ENCODE results near the gene PRX.

Gene PRX

GRCh38 chr19:40365613-40366401 lies 47.4 kb downstream of the PRX start:
- Histone ChIP-seq H3K4me3 (ENCODE audit: low read length) (no peak overlapping the region), H3K4me1 (ENCODE audit: control insufficient read depth, insufficient read depth, low read length) (peaks cover 4% of the 10 kb centered on the region), H3K9ac (ENCODE audit: low read depth, low read length) (no peak overlapping the region)

GRCh38 chr19:40365010-40365409 lies 48.2 kb downstream of the PRX start:
- Histone ChIP-seq H3K9ac (ENCODE audit: low read depth, low read length) (no peak overlapping the region), H3K9me3 (replicated peaks; ENCODE audit: low read length) (no peaks in the 10 kb centered on the region), H3K4me1 (ENCODE audit: control insufficient read depth, insufficient read depth, low read length) (peaks cover 4% of the 10 kb centered on the region), H3K27me3 (ENCODE audit: control insufficient read depth, insufficient read depth, low read length) (no peaks in the 10 kb centered on the region), H3K4me3 (ENCODE audit: low read length) (no peak overlapping the region), H3K36me3 (ENCODE audit: insufficient read depth, low read length) (peaks cover 19% of the 10 kb centered on the region), H3K4me2 (ENCODE audit: low read length) (no peak overlapping the region)

More at GRCh38 chr19:40365613-40366401, 47.4 kb downstream of the PRX start:
- H3K4me2 ChIP-seq (ENCODE audit: low read length), result no peak overlapping the region
- H3K9me3 ChIP-seq (replicated peaks; ENCODE audit: low read length), result no peaks in the 10 kb centered on the region
- H3K27me3 ChIP-seq (ENCODE audit: control insufficient read depth, insufficient read depth, low read length), result no peaks in the 10 kb centered on the region
- H3K36me3 ChIP-seq (ENCODE audit: insufficient read depth, low read length), result peaks cover 19% of the 10 kb centered on the region

GRCh38 chr19:40363069-40363468 lies 50.1 kb downstream of the PRX start:
- no peak overlapping the region for H3K4me3 ChIP-seq (ENCODE audit: low read length)
- peaks cover 4% of the 10 kb centered on the region for H3K4me1 ChIP-seq (ENCODE audit: control insufficient read depth, insufficient read depth, low read length)
- peaks cover 11% of the 10 kb centered on the region for H3K36me3 ChIP-seq (ENCODE audit: insufficient read depth, low read length)
- no peaks in the 10 kb centered on the region for H3K27me3 ChIP-seq (ENCODE audit: control insufficient read depth, insufficient read depth, low read length)
- H3K9me3 ChIP-seq (replicated peaks; ENCODE audit: low read length), result no peaks in the 10 kb centered on the region
- H3K4me2 ChIP-seq (ENCODE audit: low read length), result no peak overlapping the region
- H3K9ac ChIP-seq (ENCODE audit: low read depth, low read length), result no peak overlapping the region

DNA sequence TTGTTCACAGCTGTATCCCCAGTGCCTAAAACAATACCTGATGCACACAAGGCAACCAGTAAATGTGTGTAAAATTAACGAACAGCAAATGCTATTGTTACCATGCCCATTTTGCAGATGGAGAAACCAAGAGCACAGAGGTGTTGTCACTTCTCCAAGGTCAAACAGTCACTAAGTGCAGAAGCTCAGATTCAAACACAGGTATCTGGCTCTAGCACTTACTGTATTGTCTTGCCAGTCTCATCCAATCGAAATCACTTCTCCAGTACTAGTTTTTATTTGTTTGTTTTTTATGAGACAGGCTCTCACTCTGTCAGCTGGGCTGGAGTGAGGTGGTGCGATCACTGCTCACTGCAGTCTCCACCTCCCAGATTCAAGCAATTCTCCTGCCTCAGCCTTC lies 51.0 kb downstream of the PRX start:
- Histone ChIP-seq H3K4me2 (ENCODE audit: low read length) (no peak overlapping the region), H3K36me3 (ENCODE audit: insufficient read depth, low read length) (peaks cover 9% of the 10 kb centered on the region), H3K4me3 (ENCODE audit: low read length) (no peak overlapping the region), H3K9me3 (replicated peaks; ENCODE audit: low read length) (no peaks in the 10 kb centered on the region), H3K27me3 (ENCODE audit: control insufficient read depth, insufficient read depth, low read length) (no peaks in the 10 kb centered on the region), H3K9ac (ENCODE audit: low read depth, low read length) (no peak overlapping the region), H3K4me1 (ENCODE audit: control insufficient read depth, insufficient read depth, low read length) (peaks cover 4% of the 10 kb centered on the region)

DNA sequence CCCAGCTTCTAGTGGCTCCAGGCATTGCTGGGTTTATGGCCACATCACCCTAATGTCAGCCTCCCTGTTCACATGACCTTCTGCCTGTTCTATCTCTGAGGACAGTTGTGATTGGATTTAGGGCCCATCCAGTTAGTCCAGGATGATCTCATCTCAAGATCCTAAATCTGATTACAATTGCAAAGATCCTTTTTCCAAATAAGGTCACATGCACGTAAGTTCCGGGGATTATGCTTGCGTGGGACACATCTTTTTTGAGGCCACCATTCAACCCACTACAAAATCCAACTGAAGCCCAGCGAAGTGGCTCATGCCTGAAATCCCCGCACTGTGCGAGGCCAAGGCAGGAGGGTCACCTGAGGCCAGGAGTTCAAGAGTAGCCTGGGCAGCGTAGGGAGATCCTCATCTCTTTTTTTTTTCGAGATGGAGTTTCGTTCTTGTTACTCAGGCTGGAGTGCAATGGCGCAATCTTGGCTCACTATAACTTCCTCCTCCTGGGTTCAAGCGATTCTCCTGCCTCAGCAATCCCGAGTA lies 52.4 kb downstream of the PRX start:
- peaks cover 4% of the 10 kb centered on the region for H3K4me1 ChIP-seq (ENCODE audit: control insufficient read depth, insufficient read depth, low read length)
- no peak overlapping the region for H3K4me2 ChIP-seq (ENCODE audit: low read length)
- no peaks in the 10 kb centered on the region for H3K27me3 ChIP-seq (ENCODE audit: control insufficient read depth, insufficient read depth, low read length)
- H3K36me3 ChIP-seq (ENCODE audit: insufficient read depth, low read length), result peaks cover 9% of the 10 kb centered on the region
- no peak overlapping the region for H3K4me3 ChIP-seq (ENCODE audit: low read length)
- no peaks in the 10 kb centered on the region for H3K9me3 ChIP-seq (replicated peaks; ENCODE audit: low read length)
- no peak overlapping the region for H3K9ac ChIP-seq (ENCODE audit: low read depth, low read length)

- Histone ChIP-seq H3K27me3 (ENCODE audit: control insufficient read depth, insufficient read depth, low read length) (no peaks in the 10 kb centered on the region), H3K9me3 (replicated peaks; ENCODE audit: low read length) (no peaks in the 10 kb centered on the region), H3K36me3 (ENCODE audit: insufficient read depth, low read length) (peaks cover 9% of the 10 kb centered on the region), H3K9ac (ENCODE audit: low read depth, low read length) (no peak overlapping the region), H3K4me2 (ENCODE audit: low read length) (no peak overlapping the region), H3K4me3 (ENCODE audit: low read length) (no peak overlapping the region), H3K4me1 (ENCODE audit: control insufficient read depth, insufficient read depth, low read length) (peaks cover 4% of the 10 kb centered on the region)
These were observed 53.0 kb downstream of the PRX start for GRCh38 chr19:40360020-40360707.

- Histone ChIP-seq H3K4me3 (ENCODE audit: low read length) (no peak overlapping the region), H3K4me2 (ENCODE audit: low read length) (no peak overlapping the region), H3K27me3 (ENCODE audit: control insufficient read depth, insufficient read depth, low read length) (no peaks in the 10 kb centered on the region), H3K9ac (ENCODE audit: low read depth, low read length) (no peak overlapping the region), H3K4me1 (ENCODE audit: control insufficient read depth, insufficient read depth, low read length) (peaks cover 4% of the 10 kb centered on the region), H3K36me3 (ENCODE audit: insufficient read depth, low read length) (peaks cover 9% of the 10 kb centered on the region), H3K9me3 (replicated peaks; ENCODE audit: low read length) (no peaks in the 10 kb centered on the region)
These were observed 54.4 kb downstream of the PRX start for GRCh38 chr19:40358773-40359172.

DNA sequence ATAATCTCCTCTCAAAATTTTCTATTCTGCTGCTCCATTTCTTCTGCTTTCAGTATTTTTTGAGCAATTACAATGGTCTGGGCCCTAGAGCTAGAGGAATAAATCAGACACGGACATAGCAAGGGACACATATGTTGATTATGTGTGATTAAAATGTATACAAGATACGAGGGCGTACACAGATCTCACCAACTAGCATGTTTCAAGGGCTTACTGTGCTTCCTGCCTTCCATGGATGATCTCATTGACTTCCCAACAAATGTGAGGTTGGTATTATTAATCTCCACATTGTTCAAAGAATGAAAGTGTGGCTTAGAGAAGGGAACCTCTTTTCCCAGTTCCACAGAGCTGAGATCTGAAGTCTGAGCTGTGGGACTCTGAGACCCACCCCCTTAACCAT lies 55.5 kb downstream of the PRX start:
- Histone ChIP-seq H3K27me3 (ENCODE audit: control insufficient read depth, insufficient read depth, low read length) (no peaks in the 10 kb centered on the region), H3K4me1 (ENCODE audit: control insufficient read depth, insufficient read depth, low read length) (no peaks in the 10 kb centered on the region), H3K9ac (ENCODE audit: low read depth, low read length) (no peak overlapping the region), H3K36me3 (ENCODE audit: insufficient read depth, low read length) (peaks cover 9% of the 10 kb centered on the region), H3K4me2 (ENCODE audit: low read length) (no peak overlapping the region), H3K4me3 (ENCODE audit: low read length) (no peak overlapping the region), H3K9me3 (replicated peaks; ENCODE audit: low read length) (no peaks in the 10 kb centered on the region)

- Histone ChIP-seq H3K4me1 (ENCODE audit: control insufficient read depth, insufficient read depth, low read length) (no peaks in the 10 kb centered on the region), H3K9me3 (replicated peaks; ENCODE audit: low read length) (no peaks in the 10 kb centered on the region), H3K36me3 (ENCODE audit: insufficient read depth, low read length) (peaks cover 9% of the 10 kb centered on the region), H3K27me3 (ENCODE audit: control insufficient read depth, insufficient read depth, low read length) (no peaks in the 10 kb centered on the region), H3K9ac (ENCODE audit: low read depth, low read length) (no peak overlapping the region), H3K4me3 (ENCODE audit: low read length) (no peak overlapping the region), H3K4me2 (ENCODE audit: low read length) (no peak overlapping the region)
These were observed 56.2 kb downstream of the PRX start for GRCh38 chr19:40356681-40357595.

DNA sequence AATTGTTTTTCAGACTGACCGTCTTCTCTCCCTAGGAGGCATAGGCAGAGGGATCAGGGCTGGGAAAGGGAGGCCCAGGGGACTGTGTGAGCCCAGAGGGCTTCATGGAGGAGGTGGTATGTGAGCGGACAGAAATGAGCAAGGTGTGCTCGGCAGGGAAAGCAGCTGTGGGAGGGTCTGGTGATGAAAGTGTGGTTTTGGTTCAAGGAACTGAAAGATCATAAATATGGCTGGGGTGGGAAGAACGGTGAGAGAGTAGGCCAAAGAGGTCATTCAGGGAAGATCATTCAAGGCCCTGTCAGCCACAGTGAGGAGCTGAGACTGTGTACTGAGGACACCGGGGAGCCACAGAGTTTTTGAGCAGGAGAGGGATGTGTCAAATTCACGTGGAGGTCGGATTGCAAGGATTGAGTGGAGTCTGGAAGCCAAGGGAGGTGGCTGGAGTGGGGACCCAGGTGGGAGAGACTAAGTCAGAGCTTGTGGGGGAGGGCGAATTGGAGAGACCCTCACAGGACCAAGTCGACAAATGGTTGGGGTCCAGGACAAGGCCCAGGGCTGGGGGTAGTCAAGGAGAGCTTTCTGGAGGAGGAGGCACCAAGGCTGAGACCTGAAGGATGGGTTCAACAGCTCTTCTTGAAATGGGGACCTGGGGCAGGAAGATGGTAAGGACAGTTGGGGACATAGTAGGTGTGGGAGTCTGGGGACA lies 57.0 kb downstream of the PRX start:
- Histone ChIP-seq H3K36me3 (ENCODE audit: insufficient read depth, low read length) (peaks cover 9% of the 10 kb centered on the region), H3K4me2 (ENCODE audit: low read length) (no peak overlapping the region), H3K4me1 (ENCODE audit: control insufficient read depth, insufficient read depth, low read length) (no peaks in the 10 kb centered on the region), H3K4me3 (ENCODE audit: low read length) (no peak overlapping the region), H3K9ac (ENCODE audit: low read depth, low read length) (no peak overlapping the region), H3K9me3 (replicated peaks; ENCODE audit: low read length) (no peaks in the 10 kb centered on the region), H3K27me3 (ENCODE audit: control insufficient read depth, insufficient read depth, low read length) (no peaks in the 10 kb centered on the region)
